ENCODE results near the gene BDKRB2.

DNA sequence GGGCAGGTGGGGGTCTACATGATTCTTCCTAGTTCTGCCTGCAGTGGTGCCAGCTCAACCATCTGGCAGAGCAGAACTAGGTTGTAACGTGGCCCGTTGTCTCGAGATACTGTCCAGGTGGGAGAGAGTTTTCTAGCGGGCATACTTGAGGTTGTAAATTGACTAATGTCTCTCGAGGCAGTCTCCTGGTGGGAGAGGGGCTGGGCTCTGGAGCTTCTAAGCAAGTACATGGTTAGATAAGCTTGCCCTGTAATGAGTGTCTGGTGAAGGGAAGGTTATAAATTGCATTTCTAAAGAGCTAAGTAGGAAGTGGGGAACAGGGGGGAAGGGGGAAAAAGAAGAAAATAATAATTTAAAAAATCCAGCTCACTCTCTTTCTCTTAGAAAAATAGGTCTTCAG lies 69.5 kb downstream of the BDKRB2 start:
- TF ChIP-seq, protein P1, sequence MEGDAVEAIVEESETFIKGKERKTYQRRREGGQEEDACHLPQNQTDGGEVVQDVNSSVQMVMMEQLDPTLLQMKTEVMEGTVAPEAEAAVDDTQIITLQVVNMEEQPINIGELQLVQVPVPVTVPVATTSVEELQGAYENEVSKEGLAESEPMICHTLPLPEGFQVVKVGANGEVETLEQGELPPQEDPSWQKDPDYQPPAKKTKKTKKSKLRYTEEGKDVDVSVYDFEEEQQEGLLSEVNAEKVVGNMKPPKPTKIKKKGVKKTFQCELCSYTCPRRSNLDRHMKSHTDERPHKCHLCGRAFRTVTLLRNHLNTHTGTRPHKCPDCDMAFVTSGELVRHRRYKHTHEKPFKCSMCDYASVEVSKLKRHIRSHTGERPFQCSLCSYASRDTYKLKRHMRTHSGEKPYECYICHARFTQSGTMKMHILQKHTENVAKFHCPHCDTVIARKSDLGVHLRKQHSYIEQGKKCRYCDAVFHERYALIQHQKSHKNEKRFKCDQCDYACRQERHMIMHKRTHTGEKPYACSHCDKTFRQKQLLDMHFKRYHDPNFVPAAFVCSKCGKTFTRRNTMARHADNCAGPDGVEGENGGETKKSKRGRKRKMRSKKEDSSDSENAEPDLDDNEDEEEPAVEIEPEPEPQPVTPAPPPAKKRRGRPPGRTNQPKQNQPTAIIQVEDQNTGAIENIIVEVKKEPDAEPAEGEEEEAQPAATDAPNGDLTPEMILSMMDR (IDR thresholded peaks at IDR 0.05; ENCODE audit: poor library complexity, severe bottlenecking): no peak
- TF ChIP-seq POLR2AphosphoS5 (IDR thresholded peaks at IDR 0.05) (no peak), EP300 (conservative IDR thresholded peaks at IDR 0.05; ENCODE audit: poor library complexity, severe bottlenecking) (no peak), RAD21 (conservative IDR thresholded peaks at IDR 0.05) (no peak), TAF1 (IDR thresholded peaks at IDR 0.05; ENCODE audit: low read depth) (no peak)
